Panc1 (cell line): ENCODE data around the gene RIBC1.
A peak's percentile ranks its signal among the peaks of the same experiment; 100 is the strongest.

Experiments
- CTCF ChIP-seq: fragments of 450-650 bp; IDR thresholded peaks from 2 replicates; pipeline ENCODE4 v1.5.1; 2017; ENCODE audit warnings: mild to moderate bottlenecking
- SIN3A ChIP-seq: IDR thresholded peaks from 2 replicates; pipeline ENCODE4 v1.6.1; 2012; ENCODE audit warnings: low read depth, mild to moderate bottlenecking, low read length, moderate library complexity, borderline replicate concordance; ENCODE audit not compliant: insufficient read depth
- TCF7L2 ChIP-seq: IDR thresholded peaks from 2 replicates; pipeline ENCODE4 v1.6.1; 2011; ENCODE audit warnings: mild to moderate bottlenecking, low read depth, low read length, inconsistent platforms

- peak; percentile 81 for TF ChIP-seq CTCF
- no peak for TF ChIP-seq SIN3A
- no peak for TF ChIP-seq TCF7L2
These were observed 23.3 kb downstream of the RIBC1 start for GRCh38 chrX:53445977-53446376.
